ENCODE data around the gene RNF208. TPM values are rescaled to one million over a fixed set of nuclear protein-coding genes. Genes with fewer than 3 reads are reported as not detected.
A peak's percentile ranks its signal among the peaks of the same experiment; 100 is the strongest.

Gene RNF208
- total and polyA plus RNA-seq, 9 of the 15 experiments (the other 6 are each of a cell fraction or from before 2014, with no cell fraction given) = 0.15 to 6.9 (median 0.50) TPM; not detected in 2

DNA sequence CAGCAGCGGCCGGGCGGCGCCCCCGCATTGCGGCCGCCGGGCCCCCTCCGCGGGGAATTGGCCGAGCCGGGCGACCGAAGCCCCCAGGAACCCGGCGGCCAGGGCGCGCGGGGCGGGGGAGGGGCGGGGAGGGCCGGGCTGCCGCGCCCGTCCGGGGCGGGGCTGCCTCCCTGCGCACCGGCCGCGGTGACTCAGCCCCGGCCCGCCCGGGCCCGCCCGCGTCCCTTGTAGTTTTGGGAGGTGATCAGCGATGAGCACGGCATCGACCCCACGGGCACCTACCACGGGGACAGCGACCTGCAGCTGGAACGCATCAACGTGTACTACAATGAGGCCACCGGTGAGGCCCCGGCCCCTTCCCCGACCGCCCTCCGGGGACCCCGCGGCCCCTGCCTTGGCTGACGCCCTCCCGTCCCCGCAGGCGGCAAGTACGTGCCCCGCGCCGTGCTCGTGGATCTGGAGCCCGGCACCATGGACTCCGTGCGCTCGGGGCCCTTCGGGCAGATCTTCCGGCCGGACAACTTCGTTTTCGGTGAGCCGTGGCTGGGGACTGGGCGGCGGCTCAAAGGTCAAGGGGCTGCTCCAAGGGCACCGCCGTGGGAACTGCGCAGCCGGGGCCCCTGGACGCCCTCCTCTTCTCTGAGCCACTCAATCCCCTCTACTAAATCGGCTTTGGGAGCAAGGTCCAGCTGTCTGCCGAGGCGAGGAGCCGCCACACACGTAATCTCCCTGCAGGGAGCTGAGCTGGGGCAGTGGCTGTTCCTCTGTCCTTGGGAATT lies 19.6 kb upstream of the RNF208 start (continued):
- TF ChIP-seq, protein P1, sequence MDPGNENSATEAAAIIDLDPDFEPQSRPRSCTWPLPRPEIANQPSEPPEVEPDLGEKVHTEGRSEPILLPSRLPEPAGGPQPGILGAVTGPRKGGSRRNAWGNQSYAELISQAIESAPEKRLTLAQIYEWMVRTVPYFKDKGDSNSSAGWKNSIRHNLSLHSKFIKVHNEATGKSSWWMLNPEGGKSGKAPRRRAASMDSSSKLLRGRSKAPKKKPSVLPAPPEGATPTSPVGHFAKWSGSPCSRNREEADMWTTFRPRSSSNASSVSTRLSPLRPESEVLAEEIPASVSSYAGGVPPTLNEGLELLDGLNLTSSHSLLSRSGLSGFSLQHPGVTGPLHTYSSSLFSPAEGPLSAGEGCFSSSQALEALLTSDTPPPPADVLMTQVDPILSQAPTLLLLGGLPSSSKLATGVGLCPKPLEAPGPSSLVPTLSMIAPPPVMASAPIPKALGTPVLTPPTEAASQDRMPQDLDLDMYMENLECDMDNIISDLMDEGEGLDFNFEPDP (CRISPR knock-in tag; IDR thresholded peaks at IDR 0.05) = no peak
- peak; percentile 19 for TF ChIP-seq CHD1 (IDR thresholded peaks at IDR 0.05; ENCODE audit: low read length)
- TF ChIP-seq STAT5A (IDR thresholded peaks at IDR 0.05; ENCODE audit: borderline replicate concordance, low read length) = no peak
- TF ChIP-seq ARHGAP35 (IDR thresholded peaks at IDR 0.05; ENCODE audit: partially characterized antibody) = no peak
- peak; percentile 62 for TF ChIP-seq RBBP5 (IDR thresholded peaks at IDR 0.05; ENCODE audit: borderline replicate concordance, insufficient read depth, low read length, poor library complexity, severe bottlenecking)
- no peak for TF ChIP-seq KAT8 (IDR thresholded peaks at IDR 0.05; ENCODE audit: low read depth)
- TF ChIP-seq SAFB2 (IDR thresholded peaks at IDR 0.05; ENCODE audit: borderline replicate concordance, low read depth, low read length, severe bottlenecking) = no peak
- TF ChIP-seq, protein P2, sequence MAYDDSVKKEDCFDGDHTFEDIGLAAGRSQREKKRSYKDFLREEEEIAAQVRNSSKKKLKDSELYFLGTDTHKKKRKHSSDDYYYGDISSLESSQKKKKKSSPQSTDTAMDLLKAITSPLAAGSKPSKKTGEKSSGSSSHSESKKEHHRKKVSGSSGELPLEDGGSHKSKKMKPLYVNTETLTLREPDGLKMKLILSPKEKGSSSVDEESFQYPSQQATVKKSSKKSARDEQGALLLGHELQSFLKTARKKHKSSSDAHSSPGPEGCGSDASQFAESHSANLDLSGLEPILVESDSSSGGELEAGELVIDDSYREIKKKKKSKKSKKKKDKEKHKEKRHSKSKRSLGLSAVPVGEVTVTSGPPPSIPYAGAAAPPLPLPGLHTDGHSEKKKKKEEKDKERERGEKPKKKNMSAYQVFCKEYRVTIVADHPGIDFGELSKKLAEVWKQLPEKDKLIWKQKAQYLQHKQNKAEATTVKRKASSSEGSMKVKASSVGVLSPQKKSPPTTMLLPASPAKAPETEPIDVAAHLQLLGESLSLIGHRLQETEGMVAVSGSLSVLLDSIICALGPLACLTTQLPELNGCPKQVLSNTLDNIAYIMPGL (CRISPR knock-in tag; IDR thresholded peaks at IDR 0.05) = no peak
- TF ChIP-seq GATA2 (CRISPR knock-in tag; IDR thresholded peaks at IDR 0.05) = no peak
- TF ChIP-seq SMAD3 (CRISPR knock-in tag; conservative IDR thresholded peaks at IDR 0.05) = no peak
- no peak for TF ChIP-seq RBM34 (IDR thresholded peaks at IDR 0.05; ENCODE audit: borderline replicate concordance, insufficient read depth, low read length)
- TF ChIP-seq, protein P3, sequence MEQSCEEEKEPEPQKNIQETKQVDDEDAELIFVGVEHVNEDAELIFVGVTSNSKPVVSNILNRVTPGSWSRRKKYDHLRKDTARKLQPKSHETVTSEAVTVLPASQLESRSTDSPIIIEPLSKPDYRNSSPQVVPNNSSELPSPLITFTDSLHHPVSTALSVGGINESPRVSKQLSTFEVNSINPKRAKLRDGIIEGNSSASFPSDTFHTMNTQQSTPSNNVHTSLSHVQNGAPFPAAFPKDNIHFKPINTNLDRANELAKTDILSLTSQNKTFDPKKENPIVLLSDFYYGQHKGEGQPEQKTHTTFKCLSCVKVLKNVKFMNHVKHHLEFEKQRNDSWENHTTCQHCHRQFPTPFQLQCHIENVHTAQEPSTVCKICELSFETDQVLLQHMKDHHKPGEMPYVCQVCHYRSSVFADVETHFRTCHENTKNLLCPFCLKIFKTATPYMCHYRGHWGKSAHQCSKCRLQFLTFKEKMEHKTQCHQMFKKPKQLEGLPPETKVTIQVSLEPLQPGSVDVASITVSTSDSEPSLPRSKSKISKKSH (CRISPR knock-in tag; IDR thresholded peaks at IDR 0.05) = no peak
- TF ChIP-seq, protein P4, sequence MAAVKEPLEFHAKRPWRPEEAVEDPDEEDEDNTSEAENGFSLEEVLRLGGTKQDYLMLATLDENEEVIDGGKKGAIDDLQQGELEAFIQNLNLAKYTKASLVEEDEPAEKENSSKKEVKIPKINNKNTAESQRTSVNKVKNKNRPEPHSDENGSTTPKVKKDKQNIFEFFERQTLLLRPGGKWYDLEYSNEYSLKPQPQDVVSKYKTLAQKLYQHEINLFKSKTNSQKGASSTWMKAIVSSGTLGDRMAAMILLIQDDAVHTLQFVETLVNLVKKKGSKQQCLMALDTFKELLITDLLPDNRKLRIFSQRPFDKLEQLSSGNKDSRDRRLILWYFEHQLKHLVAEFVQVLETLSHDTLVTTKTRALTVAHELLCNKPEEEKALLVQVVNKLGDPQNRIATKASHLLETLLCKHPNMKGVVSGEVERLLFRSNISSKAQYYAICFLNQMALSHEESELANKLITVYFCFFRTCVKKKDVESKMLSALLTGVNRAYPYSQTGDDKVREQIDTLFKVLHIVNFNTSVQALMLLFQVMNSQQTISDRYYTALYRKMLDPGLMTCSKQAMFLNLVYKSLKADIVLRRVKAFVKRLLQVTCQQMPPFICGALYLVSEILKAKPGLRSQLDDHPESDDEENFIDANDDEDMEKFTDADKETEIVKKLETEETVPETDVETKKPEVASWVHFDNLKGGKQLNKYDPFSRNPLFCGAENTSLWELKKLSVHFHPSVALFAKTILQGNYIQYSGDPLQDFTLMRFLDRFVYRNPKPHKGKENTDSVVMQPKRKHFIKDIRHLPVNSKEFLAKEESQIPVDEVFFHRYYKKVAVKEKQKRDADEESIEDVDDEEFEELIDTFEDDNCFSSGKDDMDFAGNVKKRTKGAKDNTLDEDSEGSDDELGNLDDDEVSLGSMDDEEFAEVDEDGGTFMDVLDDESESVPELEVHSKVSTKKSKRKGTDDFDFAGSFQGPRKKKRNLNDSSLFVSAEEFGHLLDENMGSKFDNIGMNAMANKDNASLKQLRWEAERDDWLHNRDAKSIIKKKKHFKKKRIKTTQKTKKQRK (IDR thresholded peaks at IDR 0.05; ENCODE audit: borderline replicate concordance, low read depth, low read length) = no peak
- TF ChIP-seq, protein P5, sequence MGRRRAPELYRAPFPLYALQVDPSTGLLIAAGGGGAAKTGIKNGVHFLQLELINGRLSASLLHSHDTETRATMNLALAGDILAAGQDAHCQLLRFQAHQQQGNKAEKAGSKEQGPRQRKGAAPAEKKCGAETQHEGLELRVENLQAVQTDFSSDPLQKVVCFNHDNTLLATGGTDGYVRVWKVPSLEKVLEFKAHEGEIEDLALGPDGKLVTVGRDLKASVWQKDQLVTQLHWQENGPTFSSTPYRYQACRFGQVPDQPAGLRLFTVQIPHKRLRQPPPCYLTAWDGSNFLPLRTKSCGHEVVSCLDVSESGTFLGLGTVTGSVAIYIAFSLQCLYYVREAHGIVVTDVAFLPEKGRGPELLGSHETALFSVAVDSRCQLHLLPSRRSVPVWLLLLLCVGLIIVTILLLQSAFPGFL (CRISPR knock-in tag; IDR thresholded peaks at IDR 0.05) = no peak
- no peak for TF ChIP-seq SIX5 (IDR thresholded peaks at IDR 0.05; ENCODE audit: borderline replicate concordance in 1 of 2, insufficient read depth in 1 of 2, low read depth in 1 of 2, low read length in 2 of 2)

All from K562 (cell line).